ENCODE measurements around the gene ITPR1.

ITPR1 gene

GRCh38 chr3:4528320-4528719, 35.2 kb downstream of the ITPR1 start:
- no peaks in the 10 kb centered on the region for H3K4me1 ChIP-seq (ENCODE audit: control insufficient read depth, low read depth, low read length)
- no peaks in the 10 kb centered on the region for H3K27me3 ChIP-seq (ENCODE audit: control insufficient read depth, insufficient read depth, low read length)

GRCh38 chr3:4528819-4529600, 35.9 kb downstream of the ITPR1 start:
- H3K9me3 ChIP-seq (ENCODE audit: control insufficient read depth, low read depth, low read length), result no peaks in the 10 kb centered on the region
- H3K9ac ChIP-seq (ENCODE audit: low read length), result no peak overlapping the region
- H3K4me3 ChIP-seq (ENCODE audit: low read length), result no peak overlapping the region
- H3K27ac ChIP-seq (ENCODE audit: low read length), result no peak overlapping the region
- no peaks in the 10 kb centered on the region for H3K4me1 ChIP-seq (ENCODE audit: control insufficient read depth, low read depth, low read length)
- no peaks in the 10 kb centered on the region for H3K36me3 ChIP-seq (ENCODE audit: control insufficient read depth, low read depth, low read length)
- no peaks in the 10 kb centered on the region for H3K27me3 ChIP-seq (ENCODE audit: control insufficient read depth, insufficient read depth, low read length)

More at GRCh38 chr3:4528320-4528719, 35.2 kb downstream of the ITPR1 start:
- Histone ChIP-seq H3K36me3 (ENCODE audit: control insufficient read depth, low read depth, low read length) (no peaks in the 10 kb centered on the region), H3K9ac (ENCODE audit: low read length) (no peak overlapping the region), H3K9me3 (ENCODE audit: control insufficient read depth, low read depth, low read length) (no peaks in the 10 kb centered on the region), H3K27ac (ENCODE audit: low read length) (no peak overlapping the region), H3K4me3 (ENCODE audit: low read length) (no peak overlapping the region)

GRCh38 chr3:4529876-4530588, 36.9 kb downstream of the ITPR1 start:
- Histone ChIP-seq H3K36me3 (ENCODE audit: control insufficient read depth, low read depth, low read length) (no peaks in the 10 kb centered on the region), H3K4me1 (ENCODE audit: control insufficient read depth, low read depth, low read length) (no peaks in the 10 kb centered on the region), H3K27ac (ENCODE audit: low read length) (no peak overlapping the region), H3K9me3 (ENCODE audit: control insufficient read depth, low read depth, low read length) (no peaks in the 10 kb centered on the region), H3K9ac (ENCODE audit: low read length) (no peak overlapping the region), H3K27me3 (ENCODE audit: control insufficient read depth, insufficient read depth, low read length) (no peaks in the 10 kb centered on the region), H3K4me3 (ENCODE audit: low read length) (no peak overlapping the region)

GRCh38 chr3:4531478-4532025, 38.4 kb downstream of the ITPR1 start:
- no peak overlapping the region for H3K4me3 ChIP-seq (ENCODE audit: low read length)

GRCh38 chr3:4532535-4533112, 39.5 kb downstream of the ITPR1 start:
- no peaks in the 10 kb centered on the region for H3K27me3 ChIP-seq (ENCODE audit: control insufficient read depth, insufficient read depth, low read length)
- H3K4me3 ChIP-seq (ENCODE audit: low read length), result no peak overlapping the region
- no peaks in the 10 kb centered on the region for H3K4me1 ChIP-seq (ENCODE audit: control insufficient read depth, low read depth, low read length)
- H3K36me3 ChIP-seq (ENCODE audit: control insufficient read depth, low read depth, low read length), result no peaks in the 10 kb centered on the region
- no peak overlapping the region for H3K27ac ChIP-seq (ENCODE audit: low read length)
- no peak overlapping the region for H3K9ac ChIP-seq (ENCODE audit: low read length)
- H3K9me3 ChIP-seq (ENCODE audit: control insufficient read depth, low read depth, low read length), result no peaks in the 10 kb centered on the region

More at GRCh38 chr3:4531478-4532025, 38.4 kb downstream of the ITPR1 start:
- H3K27ac ChIP-seq (ENCODE audit: low read length), result no peak overlapping the region
- H3K9ac ChIP-seq (ENCODE audit: low read length), result no peak overlapping the region
- H3K27me3 ChIP-seq (ENCODE audit: control insufficient read depth, insufficient read depth, low read length), result no peaks in the 10 kb centered on the region
- H3K4me1 ChIP-seq (ENCODE audit: control insufficient read depth, low read depth, low read length), result no peaks in the 10 kb centered on the region
- no peaks in the 10 kb centered on the region for H3K36me3 ChIP-seq (ENCODE audit: control insufficient read depth, low read depth, low read length)
- no peaks in the 10 kb centered on the region for H3K9me3 ChIP-seq (ENCODE audit: control insufficient read depth, low read depth, low read length)

GRCh38 chr3:4533489-4534443, 40.6 kb downstream of the ITPR1 start:
- H3K9me3 ChIP-seq (ENCODE audit: control insufficient read depth, low read depth, low read length), result no peaks in the 10 kb centered on the region
- no peak overlapping the region for H3K27ac ChIP-seq (ENCODE audit: low read length)
- H3K36me3 ChIP-seq (ENCODE audit: control insufficient read depth, low read depth, low read length), result no peaks in the 10 kb centered on the region
- no peaks in the 10 kb centered on the region for H3K27me3 ChIP-seq (ENCODE audit: control insufficient read depth, insufficient read depth, low read length)
- no peak overlapping the region for H3K9ac ChIP-seq (ENCODE audit: low read length)
- no peak overlapping the region for H3K4me3 ChIP-seq (ENCODE audit: low read length)
- H3K4me1 ChIP-seq (ENCODE audit: control insufficient read depth, low read depth, low read length), result no peaks in the 10 kb centered on the region

GRCh38 chr3:4534906-4535305, 41.8 kb downstream of the ITPR1 start:
- no peak overlapping the region for H3K27ac ChIP-seq (ENCODE audit: low read length)
- no peaks in the 10 kb centered on the region for H3K36me3 ChIP-seq (ENCODE audit: control insufficient read depth, low read depth, low read length)
- no peaks in the 10 kb centered on the region for H3K4me1 ChIP-seq (ENCODE audit: control insufficient read depth, low read depth, low read length)
- no peak overlapping the region for H3K9ac ChIP-seq (ENCODE audit: low read length)
- no peaks in the 10 kb centered on the region for H3K9me3 ChIP-seq (ENCODE audit: control insufficient read depth, low read depth, low read length)
- H3K4me3 ChIP-seq (ENCODE audit: low read length), result no peak overlapping the region
- H3K27me3 ChIP-seq (ENCODE audit: control insufficient read depth, insufficient read depth, low read length), result no peaks in the 10 kb centered on the region

GRCh38 chr3:4536260-4536659, 43.1 kb downstream of the ITPR1 start:
- no peaks in the 10 kb centered on the region for H3K9me3 ChIP-seq (ENCODE audit: control insufficient read depth, low read depth, low read length)
- no peaks in the 10 kb centered on the region for H3K36me3 ChIP-seq (ENCODE audit: control insufficient read depth, low read depth, low read length)
- no peaks in the 10 kb centered on the region for H3K4me1 ChIP-seq (ENCODE audit: control insufficient read depth, low read depth, low read length)
- H3K4me3 ChIP-seq (ENCODE audit: low read length), result no peak overlapping the region
- H3K9ac ChIP-seq (ENCODE audit: low read length), result no peak overlapping the region
- no peaks in the 10 kb centered on the region for H3K27me3 ChIP-seq (ENCODE audit: control insufficient read depth, insufficient read depth, low read length)
- no peak overlapping the region for H3K27ac ChIP-seq (ENCODE audit: low read length)

GRCh38 chr3:4540267-4540666, 47.1 kb downstream of the ITPR1 start:
- Histone ChIP-seq H3K9ac (ENCODE audit: low read length) (no peak overlapping the region), H3K27ac (ENCODE audit: low read length) (no peak overlapping the region), H3K4me3 (ENCODE audit: low read length) (no peak overlapping the region), H3K36me3 (ENCODE audit: control insufficient read depth, low read depth, low read length) (no peaks in the 10 kb centered on the region), H3K27me3 (ENCODE audit: control insufficient read depth, insufficient read depth, low read length) (no peaks in the 10 kb centered on the region), H3K9me3 (ENCODE audit: control insufficient read depth, low read depth, low read length) (no peaks in the 10 kb centered on the region), H3K4me1 (ENCODE audit: control insufficient read depth, low read depth, low read length) (no peaks in the 10 kb centered on the region)

GRCh38 chr3:4543110-4543509, 50.0 kb downstream of the ITPR1 start:
- H3K9me3 ChIP-seq (ENCODE audit: control insufficient read depth, low read depth, low read length), result no peaks in the 10 kb centered on the region
- H3K4me1 ChIP-seq (ENCODE audit: control insufficient read depth, low read depth, low read length), result no peaks in the 10 kb centered on the region
- no peak overlapping the region for H3K4me3 ChIP-seq (ENCODE audit: low read length)
- no peak overlapping the region for H3K27ac ChIP-seq (ENCODE audit: low read length)
- H3K36me3 ChIP-seq (ENCODE audit: control insufficient read depth, low read depth, low read length), result no peaks in the 10 kb centered on the region
- H3K9ac ChIP-seq (ENCODE audit: low read length), result no peak overlapping the region
- no peaks in the 10 kb centered on the region for H3K27me3 ChIP-seq (ENCODE audit: control insufficient read depth, insufficient read depth, low read length)
